ENCODE results near the gene CDC16. TPM values are rescaled to one million over a fixed set of nuclear protein-coding genes. Genes with fewer than 3 reads are reported as not detected.

Gene CDC16
- total RNA-seq, 1 donor from 2014 or later: 51.8 TPM

DNA sequence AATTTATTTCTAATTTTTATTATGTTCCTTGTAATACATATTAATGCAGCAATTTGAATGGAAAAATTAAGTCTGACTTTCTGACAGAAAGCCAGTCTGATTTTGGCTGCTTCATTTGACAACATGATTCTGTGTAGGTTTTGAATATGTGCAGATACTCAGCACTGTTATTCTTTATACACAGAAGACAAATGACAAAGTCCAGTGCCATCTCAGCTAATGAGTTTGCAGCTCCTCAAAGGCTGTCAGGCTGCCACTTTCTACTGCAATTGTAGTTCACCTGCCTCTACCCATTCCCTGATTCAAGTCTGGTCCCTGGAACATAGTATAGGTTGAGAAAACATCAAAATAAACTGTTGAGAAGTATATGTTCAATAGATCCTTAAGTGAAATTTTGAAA is 76.7 kb downstream of the CDC16 start:
- TF ChIP-seq, protein P1, sequence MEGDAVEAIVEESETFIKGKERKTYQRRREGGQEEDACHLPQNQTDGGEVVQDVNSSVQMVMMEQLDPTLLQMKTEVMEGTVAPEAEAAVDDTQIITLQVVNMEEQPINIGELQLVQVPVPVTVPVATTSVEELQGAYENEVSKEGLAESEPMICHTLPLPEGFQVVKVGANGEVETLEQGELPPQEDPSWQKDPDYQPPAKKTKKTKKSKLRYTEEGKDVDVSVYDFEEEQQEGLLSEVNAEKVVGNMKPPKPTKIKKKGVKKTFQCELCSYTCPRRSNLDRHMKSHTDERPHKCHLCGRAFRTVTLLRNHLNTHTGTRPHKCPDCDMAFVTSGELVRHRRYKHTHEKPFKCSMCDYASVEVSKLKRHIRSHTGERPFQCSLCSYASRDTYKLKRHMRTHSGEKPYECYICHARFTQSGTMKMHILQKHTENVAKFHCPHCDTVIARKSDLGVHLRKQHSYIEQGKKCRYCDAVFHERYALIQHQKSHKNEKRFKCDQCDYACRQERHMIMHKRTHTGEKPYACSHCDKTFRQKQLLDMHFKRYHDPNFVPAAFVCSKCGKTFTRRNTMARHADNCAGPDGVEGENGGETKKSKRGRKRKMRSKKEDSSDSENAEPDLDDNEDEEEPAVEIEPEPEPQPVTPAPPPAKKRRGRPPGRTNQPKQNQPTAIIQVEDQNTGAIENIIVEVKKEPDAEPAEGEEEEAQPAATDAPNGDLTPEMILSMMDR (IDR thresholded peaks at IDR 0.05; ENCODE audit: insufficient read depth, low read length, poor library complexity, severe bottlenecking): no peak
- Histone ChIP-seq H3K4me3 (ENCODE audit: low read depth, low read length) (no peak overlapping the region), H3K27me3 (ENCODE audit: control insufficient read depth, insufficient read depth, low read length) (no peaks in the 10 kb centered on the region), H3K36me3 (ENCODE audit: control insufficient read depth, insufficient read depth, low read length) (no peaks in the 10 kb centered on the region)
- no peak for DNase-seq (ENCODE audit: low read depth)

DNA sequence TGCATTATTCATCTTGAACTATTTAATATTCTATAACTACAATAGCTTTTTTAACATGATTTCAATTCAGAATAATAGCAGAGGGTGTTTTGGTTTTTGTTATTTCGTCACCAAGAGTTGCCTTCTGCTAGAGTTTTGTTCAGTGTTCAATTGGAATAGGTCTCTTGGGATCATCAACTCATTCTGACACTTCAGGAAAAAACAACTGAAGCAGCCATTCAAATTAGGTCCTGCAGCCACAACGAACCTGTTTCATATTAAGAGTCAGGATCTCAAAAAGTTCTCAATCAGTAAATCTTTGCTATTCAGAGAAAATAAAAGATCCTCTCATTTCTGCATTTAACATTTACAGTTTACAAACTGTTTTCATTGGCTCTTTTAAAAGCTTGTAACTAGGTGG is 77.2 kb downstream of the CDC16 start:
- Histone ChIP-seq H3K36me3 (ENCODE audit: control insufficient read depth, insufficient read depth, low read length) (no peaks in the 10 kb centered on the region), H3K27me3 (ENCODE audit: control insufficient read depth, insufficient read depth, low read length) (no peaks in the 10 kb centered on the region), H3K4me3 (ENCODE audit: low read depth, low read length) (no peak overlapping the region)
- TF ChIP-seq, protein P1 (IDR thresholded peaks at IDR 0.05; ENCODE audit: insufficient read depth, low read length, poor library complexity, severe bottlenecking): no peak
- DNase-seq (ENCODE audit: low read depth): no peak

DNA sequence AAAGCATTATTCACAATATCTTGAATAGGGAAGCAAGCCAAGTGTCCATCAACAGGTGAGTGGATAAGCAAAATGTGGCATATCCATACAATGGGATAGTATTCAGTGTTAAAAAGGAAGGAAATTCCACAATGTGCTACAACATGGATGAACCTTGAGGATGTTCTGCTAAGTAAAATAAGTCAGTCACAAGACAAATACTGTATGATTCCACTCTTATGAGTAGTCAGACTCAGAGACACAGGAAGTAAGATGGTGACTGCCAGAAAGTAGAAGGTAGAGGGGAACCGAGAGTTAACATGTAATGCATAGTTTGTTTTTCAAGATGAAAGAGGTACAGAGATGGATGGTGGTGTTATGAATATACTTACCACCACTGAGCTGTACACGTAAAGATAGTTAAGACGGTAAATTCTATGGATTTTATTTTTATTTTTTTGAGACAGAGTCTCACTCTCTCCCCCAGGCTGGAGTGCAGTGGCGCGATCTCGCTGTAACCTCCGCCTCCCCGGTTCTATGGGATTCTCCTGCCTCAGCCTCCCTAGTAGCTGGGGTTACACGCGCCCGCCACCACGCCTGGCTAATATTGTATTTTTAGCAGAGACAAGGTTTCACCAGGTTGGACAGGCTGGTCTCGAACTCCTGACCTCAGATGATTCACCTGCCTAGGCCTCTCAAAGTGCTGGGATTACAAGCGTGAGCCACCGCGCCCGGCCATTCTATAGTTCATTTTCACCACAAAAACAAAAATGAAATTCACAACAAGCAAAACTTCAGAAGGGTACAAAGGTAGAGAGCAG is 78.6 kb downstream of the CDC16 start:
- Histone ChIP-seq H3K27me3 (ENCODE audit: control insufficient read depth, insufficient read depth, low read length) (no peaks in the 10 kb centered on the region), H3K36me3 (ENCODE audit: control insufficient read depth, insufficient read depth, low read length) (no peaks in the 10 kb centered on the region), H3K4me3 (ENCODE audit: low read depth, low read length) (peak overlapping the region; percentile 66)
- TF ChIP-seq, protein P1 (IDR thresholded peaks at IDR 0.05; ENCODE audit: insufficient read depth, low read length, poor library complexity, severe bottlenecking): no peak
- DNase-seq (ENCODE audit: low read depth): no peak

DNA sequence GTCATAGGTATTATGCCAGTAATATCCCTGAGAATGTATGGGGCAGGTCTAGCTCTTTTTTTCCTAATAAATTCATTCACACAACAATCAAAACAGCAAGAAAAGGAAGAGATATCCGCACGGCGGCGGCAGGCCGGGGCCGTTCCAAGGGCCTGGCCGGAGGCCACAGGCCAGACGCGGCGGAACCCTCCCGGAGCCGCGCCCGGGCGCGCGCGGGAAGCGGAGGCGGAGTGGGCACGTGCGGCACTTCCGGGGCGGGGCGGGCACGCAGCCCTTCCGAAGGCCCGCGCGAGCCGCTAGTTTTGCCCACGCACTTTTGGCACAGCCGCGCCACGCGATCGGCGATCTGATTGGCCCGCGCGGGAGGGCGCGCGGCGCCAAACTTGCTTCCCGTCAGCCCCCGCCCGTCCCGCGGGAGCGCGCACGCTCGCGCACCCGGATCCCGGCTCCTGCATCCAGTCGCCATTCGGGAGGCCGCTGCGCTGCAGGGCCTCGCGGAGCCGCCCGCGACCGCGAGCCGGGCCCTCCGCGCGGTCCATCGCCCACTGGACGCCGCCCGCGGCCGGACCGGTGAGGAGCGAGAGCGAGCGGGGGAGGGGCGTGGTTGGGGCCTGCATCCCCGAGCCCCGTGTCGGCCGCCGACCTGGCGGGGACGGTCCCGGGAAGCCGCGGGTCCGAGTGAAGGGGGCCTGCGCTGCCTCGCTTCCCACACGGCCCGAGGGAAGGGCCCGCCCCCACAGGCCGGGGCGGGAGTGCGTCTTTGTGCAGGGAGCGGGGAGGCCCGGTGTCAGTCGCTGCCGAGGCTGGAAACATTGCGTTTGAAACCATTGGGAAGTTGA is 79.6 kb downstream of the CDC16 start, which contains the start of gene CHAMP1:
TSS of gene CHAMP1 (plus strand) at position 430 of the 839 bp plus-strand sequence. CDS start 9,340 bp downstream, outside the sequence.
- Histone ChIP-seq H3K4me3 (ENCODE audit: low read depth, low read length) (peak within 1 kb of the TSS; percentile 66), H3K27me3 (ENCODE audit: control insufficient read depth, insufficient read depth, low read length) (no peaks in the 10 kb centered on the region), H3K36me3 (ENCODE audit: control insufficient read depth, insufficient read depth, low read length) (no peaks in the 10 kb centered on the region)
- DNase-seq (ENCODE audit: low read depth): peak; percentile 77
- TF ChIP-seq, protein P1 (IDR thresholded peaks at IDR 0.05; ENCODE audit: insufficient read depth, low read length, poor library complexity, severe bottlenecking): no peak

DNA sequence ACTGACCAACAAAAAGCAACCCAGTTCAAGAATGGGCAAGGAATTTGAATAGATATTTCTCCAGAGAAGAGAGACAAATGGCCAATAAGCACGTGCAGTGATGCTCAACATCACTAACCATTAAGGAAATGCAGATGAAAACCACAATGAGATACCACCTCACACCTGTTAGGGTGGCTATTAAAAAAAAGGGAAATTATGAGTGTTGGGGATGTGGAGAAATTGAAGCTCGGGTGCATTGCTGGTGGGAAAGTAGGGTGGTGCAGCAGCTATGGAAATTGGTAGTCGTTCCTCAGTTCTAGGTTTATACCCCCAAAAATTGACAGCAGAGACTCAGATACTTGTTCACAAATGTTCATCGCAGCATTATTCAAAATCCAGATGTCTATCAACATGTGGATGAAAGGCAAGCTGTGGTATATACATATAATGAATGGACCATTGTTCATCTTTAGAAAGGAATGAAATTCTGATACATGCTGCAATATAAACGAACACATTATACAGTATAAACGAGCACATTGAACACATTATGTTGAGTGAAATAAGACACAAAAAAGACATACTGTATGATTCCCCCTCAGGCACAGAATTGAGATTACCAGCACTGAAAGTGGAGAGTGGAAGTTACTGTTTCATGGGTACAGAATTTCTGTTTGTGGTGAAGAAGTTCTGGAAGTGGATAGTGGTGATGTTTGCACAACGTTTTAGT is 80.5 kb downstream of the CDC16 start:
- TF ChIP-seq, protein P1 (IDR thresholded peaks at IDR 0.05; ENCODE audit: insufficient read depth, low read length, poor library complexity, severe bottlenecking): no peak
- Histone ChIP-seq H3K36me3 (ENCODE audit: control insufficient read depth, insufficient read depth, low read length) (no peaks in the 10 kb centered on the region), H3K27me3 (ENCODE audit: control insufficient read depth, insufficient read depth, low read length) (no peaks in the 10 kb centered on the region), H3K4me3 (ENCODE audit: low read depth, low read length) (peak overlapping the region; percentile 66)
- DNase-seq (ENCODE audit: low read depth): no peak

All from kidney epithelial cell (primary cell).